ENCODE results near the gene NCOA3. TPM values are rescaled to one million over a fixed set of nuclear protein-coding genes. Genes with fewer than 3 reads are reported as not detected.

NCOA3 gene
- polyA plus RNA-seq, 3 donors = 5.3 to 8.2 (median 8.2) TPM

GRCh38 chr20:47606414-47606982 lies 104.8 kb downstream of the NCOA3 start:
- 92 to 95% (median 95%) methylated on average over 7 of the region's 7 CpGs for WGBS, 3 donors

DNA sequence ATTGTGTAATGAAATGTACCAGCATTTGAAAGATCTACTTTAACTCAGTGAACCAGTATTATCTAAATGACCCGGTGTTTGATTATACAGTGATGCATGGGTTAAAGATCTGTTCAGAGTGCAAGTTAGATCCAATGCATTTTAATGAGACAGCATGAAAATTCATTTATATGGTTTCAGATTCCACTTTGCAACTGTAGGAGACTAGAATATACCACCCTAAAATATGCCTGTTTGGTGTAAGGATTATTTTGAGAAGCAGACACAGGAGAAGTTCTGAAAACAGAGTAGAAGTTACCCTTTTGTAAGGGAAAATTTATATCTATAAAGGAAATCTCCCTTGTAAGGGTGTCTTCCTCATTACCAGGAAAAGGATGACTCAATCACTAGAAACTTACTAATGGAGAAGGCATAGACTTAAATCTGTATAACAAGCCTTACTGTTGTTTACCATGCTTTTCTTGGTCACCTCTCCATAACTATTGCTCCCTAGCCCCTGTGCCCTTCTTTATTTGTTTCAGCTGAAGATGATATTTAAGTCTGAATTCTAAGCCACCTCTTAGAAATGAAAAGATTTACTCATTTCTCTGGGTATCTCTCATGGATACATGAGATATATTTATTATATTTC lies 105.4 kb downstream of the NCOA3 start:
- 79 to 83% (median 81%) methylated on average over 1 of the region's 1 CpG for WGBS, 3 donors
- no peak overlapping the region for H3K27ac ChIP-seq (ENCODE audit: low read depth, low read length)

More at GRCh38 chr20:47606414-47606982, 104.8 kb downstream of the NCOA3 start:
- no peak overlapping the region for H3K27ac ChIP-seq (ENCODE audit: low read depth, low read length)

DNA sequence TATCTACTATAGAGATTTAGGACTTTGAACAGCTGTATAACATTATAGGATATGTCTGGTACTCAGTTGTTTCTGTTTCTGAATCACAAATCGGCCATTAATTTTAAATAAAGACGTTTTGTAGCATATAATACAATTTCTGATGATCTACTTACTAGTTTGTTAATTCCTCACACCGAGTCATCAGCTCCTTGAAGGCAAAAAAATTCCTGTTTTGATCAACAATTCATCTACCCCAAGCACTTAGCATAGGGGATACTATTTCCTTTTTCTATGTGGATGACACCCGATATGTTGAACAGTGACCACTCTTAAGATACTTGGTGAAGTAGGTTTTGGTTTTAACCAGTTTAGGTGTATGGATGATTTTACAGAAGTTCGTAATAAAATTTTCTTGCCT lies 107.3 kb downstream of the NCOA3 start:
- 88 to 90% (median 90%) methylated on average over 5 of the region's 5 CpGs for WGBS, 3 donors
- no peak overlapping the region for H3K27ac ChIP-seq (ENCODE audit: low read depth, low read length)

DNA sequence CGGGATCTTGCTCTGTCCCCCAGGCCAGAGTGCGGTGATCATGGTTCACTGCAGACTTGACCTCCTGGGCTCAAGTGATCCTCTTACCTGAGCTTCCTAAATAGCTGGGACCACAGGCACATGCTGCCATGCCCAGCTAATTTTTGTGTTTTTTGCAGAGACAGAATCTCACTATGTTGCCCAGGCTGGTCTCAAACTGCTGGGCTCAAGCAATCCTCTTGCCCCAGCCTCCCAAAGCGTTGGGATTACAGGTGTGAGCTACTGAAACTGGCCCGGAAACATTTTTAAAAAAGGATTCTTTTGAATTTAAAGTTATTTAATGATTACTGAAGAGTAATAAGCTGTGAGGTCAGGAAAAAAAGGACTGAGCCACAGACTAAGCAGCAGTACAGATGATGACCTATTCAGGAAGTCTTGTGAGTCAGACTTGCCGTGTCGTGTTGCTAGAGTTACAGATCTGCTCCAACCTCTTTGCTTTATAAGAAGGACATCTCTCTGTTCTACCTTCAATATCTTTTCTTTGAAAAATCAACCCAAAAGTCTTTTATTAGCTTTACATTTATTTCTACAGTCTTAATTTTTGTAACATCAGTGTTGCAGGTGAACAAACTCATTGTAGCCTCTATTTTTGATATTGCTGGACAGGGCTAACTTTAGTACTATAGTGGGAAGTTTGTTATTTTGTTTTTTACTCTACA lies 108.7 kb downstream of the NCOA3 start:
- WGBS, 3 donors = 62 to 90% (median 65%) methylated on average over 6 of the region's 6 CpGs
- H3K27ac ChIP-seq (ENCODE audit: low read depth, low read length) = no peak overlapping the region

DNA sequence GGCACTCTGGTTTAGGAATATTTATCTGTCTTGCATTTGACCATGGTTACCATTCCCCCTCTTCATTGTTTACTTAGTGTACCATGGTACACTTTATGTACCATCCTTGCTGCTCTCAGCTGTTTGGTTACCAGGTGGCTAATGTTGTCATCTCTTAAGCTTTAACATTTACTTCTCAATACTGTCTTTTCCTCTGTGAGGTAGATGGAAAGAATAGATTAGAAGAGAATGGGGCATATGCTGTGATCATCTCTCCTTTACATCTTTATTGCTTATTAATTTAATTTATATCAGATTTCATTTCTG lies 109.2 kb downstream of the NCOA3 start:
- no peak overlapping the region for H3K27ac ChIP-seq (ENCODE audit: low read depth, low read length)

GRCh38 chr20:47611785-47612184 lies 110.1 kb downstream of the NCOA3 start:
- H3K27ac ChIP-seq (ENCODE audit: low read depth, low read length) = no peak overlapping the region
- 98 to 99% (median 98%) methylated on average over 9 of the region's 9 CpGs for WGBS, 3 donors

- WGBS, 3 donors = 92 to 97% (median 94%) methylated on average over 2 of the region's 2 CpGs
- no peak overlapping the region for H3K27ac ChIP-seq (ENCODE audit: low read depth, low read length)
Observed at GRCh38 chr20:47612670-47613069, 111.0 kb downstream of the NCOA3 start.

DNA sequence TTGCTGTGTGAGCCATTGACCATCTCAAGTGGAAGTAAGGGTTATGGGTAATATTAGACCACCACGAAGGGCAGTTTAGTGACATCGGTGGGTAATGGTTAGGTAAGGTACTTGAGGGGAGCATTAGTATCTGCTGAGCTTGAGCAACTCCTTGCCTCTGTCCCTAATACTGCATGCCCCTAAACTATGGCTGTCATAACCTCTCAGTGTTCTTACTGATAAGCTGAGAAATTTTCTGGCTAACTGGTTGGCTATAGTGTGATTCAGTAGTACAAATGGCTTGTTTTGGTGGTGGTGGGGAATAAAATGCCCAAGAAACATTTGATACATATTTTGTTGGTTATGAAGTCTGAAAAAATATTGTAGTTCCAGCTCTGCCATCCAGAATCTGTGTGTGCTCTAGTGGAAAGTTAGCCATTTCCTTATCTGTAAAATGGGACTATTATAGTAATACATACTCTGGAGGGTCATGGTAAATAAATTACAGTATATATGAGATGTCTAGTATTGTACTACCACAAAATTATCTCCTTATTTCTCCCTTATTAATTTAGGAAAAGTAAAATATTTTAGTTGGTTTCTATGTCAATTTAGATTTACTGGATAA lies 113.1 kb downstream of the NCOA3 start:
- 97 to 100% (median 98%) methylated on average over 2 of the region's 2 CpGs for WGBS, 3 donors
- H3K27ac ChIP-seq (ENCODE audit: low read depth, low read length) = no peak overlapping the region

- H3K27ac ChIP-seq (ENCODE audit: low read depth, low read length) = no peak overlapping the region
- 93 to 94% (median 93%) methylated on average over 6 of the region's 6 CpGs for WGBS, 3 donors
Observed at GRCh38 chr20:47618479-47618878, 116.8 kb downstream of the NCOA3 start.

- 47 to 51% (median 49%) methylated on average over 8 of the region's 8 CpGs for WGBS, 3 donors
Observed at GRCh38 chr20:47620808-47621805, 119.4 kb downstream of the NCOA3 start.

DNA sequence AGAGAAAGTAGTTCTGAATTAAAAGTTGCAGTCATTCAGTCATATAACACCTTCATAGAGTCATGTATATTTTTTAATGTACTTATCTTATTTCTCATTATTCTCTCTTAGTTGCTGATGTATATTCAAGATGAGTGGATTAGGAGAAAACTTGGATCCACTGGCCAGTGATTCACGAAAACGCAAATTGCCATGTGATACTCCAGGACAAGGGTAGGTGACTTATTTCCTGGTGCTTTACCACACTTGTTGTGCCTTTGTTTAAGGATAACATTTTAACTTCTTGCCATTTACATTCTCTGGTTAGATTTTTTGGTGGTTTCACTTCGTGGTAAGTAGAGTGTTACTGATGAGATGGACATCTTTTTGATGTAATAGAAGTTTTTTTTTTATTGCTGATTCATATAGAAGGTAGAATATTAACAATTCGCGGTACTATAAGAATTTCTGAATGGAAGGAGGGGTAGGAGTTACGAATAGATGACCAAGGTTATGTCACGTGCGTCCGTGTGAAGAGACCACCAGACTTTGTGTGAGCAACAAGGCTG lies 120.5 kb downstream of the NCOA3 start:
- no peak overlapping the region for H3K27ac ChIP-seq (ENCODE audit: low read depth, low read length)
- WGBS, 3 donors = 93 to 95% (median 94%) methylated on average over 9 of the region's 9 CpGs

More at GRCh38 chr20:47620808-47621805, 119.4 kb downstream of the NCOA3 start:
- H3K27ac ChIP-seq (ENCODE audit: low read depth, low read length) = no peak overlapping the region

DNA sequence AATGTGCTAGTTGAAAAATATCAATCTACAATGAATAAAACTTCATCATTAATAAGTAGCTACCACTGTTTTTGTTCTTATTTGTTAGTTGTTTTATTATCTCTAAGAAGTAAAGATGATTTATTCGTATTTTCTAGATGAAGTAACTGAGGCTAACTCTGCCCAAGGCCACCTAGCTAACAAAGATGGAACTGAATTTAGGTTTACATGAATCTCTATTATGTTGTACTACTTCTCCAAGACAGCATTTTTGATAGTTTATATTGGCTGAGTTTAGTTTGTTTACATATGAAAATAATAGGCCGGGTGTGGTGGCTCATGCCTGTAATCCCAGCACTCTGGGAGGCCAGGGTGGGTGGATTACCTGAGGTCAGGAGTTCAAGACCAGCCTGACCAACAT lies 121.5 kb downstream of the NCOA3 start:
- H3K27ac ChIP-seq (ENCODE audit: low read depth, low read length) = no peak overlapping the region
- 75 to 94% (median 87%) methylated on average over 2 of the region's 2 CpGs for WGBS, 3 donors

DNA sequence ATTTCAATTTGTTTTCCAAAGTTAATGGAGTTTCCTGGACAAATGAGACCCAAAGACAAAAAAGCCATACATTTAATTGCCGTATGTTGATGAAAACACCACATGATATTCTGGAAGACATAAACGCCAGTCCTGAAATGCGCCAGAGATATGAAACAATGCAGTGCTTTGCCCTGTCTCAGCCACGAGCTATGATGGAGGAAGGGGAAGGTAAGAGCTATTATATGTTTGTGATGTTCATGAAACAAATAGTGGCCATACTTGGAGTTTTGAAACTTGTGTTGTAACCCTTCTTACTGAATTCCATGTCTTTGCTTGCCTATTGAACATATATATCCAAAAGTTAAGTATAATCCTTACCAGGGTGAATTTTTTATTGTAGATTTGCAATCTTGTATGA lies 125.9 kb downstream of the NCOA3 start:
- 93 to 96% (median 95%) methylated on average over 4 of the region's 4 CpGs for WGBS, 3 donors
- no peak overlapping the region for H3K27ac ChIP-seq (ENCODE audit: low read depth, low read length)

DNA sequence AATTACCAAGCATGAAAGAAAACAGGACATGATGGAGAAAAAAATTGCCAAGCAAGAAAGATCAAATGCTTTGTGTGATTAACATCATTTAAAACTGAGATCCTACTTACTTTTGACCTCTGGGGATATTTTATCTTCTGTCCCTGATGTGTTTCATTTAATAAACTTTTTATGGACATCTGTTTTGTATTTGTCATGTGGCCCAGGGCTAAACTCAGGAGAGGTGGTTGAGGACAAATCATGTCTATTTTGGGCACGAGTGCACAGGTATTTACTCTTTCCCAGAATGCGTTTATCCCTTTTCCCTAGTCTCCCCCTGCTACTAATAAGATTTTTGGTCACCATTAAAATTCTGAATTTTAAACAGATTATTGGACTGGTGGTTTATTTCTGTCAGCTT lies 128.2 kb downstream of the NCOA3 start:
- 86 to 95% (median 87%) methylated on average over 2 of the region's 2 CpGs for WGBS, 3 donors
- no peak overlapping the region for H3K27ac ChIP-seq (ENCODE audit: low read depth, low read length)

GRCh38 chr20:47631078-47631477 lies 129.4 kb downstream of the NCOA3 start:
- H3K27ac ChIP-seq (ENCODE audit: low read depth, low read length) = no peak overlapping the region

DNA sequence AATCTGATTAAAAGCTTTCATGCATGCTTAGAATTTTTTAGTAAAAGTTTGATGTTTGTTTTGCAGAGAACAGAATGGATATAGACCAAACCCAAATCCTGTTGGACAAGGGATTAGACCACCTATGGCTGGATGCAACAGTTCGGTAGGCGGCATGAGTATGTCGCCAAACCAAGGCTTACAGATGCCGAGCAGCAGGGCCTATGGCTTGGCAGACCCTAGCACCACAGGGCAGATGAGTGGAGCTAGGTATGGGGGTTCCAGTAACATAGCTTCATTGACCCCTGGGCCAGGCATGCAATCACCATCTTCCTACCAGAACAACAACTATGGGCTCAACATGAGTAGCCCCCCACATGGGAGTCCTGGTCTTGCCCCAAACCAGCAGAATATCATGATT lies 133.6 kb downstream of the NCOA3 start:
- no peak overlapping the region for H3K27ac ChIP-seq (ENCODE audit: low read depth, low read length)
- 92 to 98% (median 98%) methylated on average over 4 of the region's 4 CpGs for WGBS, 3 donors

DNA sequence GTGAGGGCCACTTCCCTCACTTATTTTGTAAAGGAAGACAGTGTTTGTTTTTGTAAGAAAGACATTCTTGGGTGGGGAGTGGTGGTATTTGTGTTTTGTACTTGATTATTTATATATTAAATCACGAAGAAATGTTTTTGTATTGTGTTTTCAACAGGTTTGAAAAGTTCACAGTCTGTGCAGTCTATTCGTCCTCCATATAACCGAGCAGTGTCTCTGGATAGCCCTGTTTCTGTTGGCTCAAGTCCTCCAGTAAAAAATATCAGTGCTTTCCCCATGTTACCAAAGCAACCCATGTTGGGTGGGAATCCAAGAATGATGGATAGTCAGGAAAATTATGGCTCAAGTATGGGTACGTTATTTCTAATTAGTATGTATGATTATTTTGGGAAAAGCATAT lies 137.2 kb downstream of the NCOA3 start:
- H3K27ac ChIP-seq (ENCODE audit: low read depth, low read length) = no peak overlapping the region
- 65 to 71% (median 66%) methylated on average over 4 of the region's 4 CpGs for WGBS, 3 donors

- 89 to 96% (median 95%) methylated on average over 4 of the region's 4 CpGs for WGBS, 3 donors
- H3K27ac ChIP-seq (ENCODE audit: low read depth, low read length) = no peak overlapping the region
Observed at GRCh38 chr20:47642118-47642517, 140.4 kb downstream of the NCOA3 start.
